Stimulated activated CD8-positive, alpha-beta memory T cell treated with anti-CD3 and anti-CD28 coated beads, Interleukin-12 subunit alpha, Interleukin-12 subunit beta, amount 100 ng/mL, for 24 hours (primary cell): ENCODE results near the gene FCN2.

Source experiments
- DNase-seq: peaks from one replicate; pipeline ENCODE4 v3.0.0-alpha.2; 2020; ENCODE audit errors: extremely low read depth

The FCN2 gene

GRCh38 chr9:134930398-134930797 is 49.8 kb downstream of the FCN2 start:
- no peak for DNase-seq

- no peak for DNase-seq
Measured at GRCh38 chr9:134932171-134932570, 51.6 kb downstream of the FCN2 start.

GRCh38 chr9:134932606-134933005 is 52.0 kb downstream of the FCN2 start:
- no peak for DNase-seq

- no peak for DNase-seq
Measured at GRCh38 chr9:134933076-134933659, 52.6 kb downstream of the FCN2 start.

GRCh38 chr9:134935056-134935640 is 54.5 kb downstream of the FCN2 start:
- DNase-seq, result no peak

DNA sequence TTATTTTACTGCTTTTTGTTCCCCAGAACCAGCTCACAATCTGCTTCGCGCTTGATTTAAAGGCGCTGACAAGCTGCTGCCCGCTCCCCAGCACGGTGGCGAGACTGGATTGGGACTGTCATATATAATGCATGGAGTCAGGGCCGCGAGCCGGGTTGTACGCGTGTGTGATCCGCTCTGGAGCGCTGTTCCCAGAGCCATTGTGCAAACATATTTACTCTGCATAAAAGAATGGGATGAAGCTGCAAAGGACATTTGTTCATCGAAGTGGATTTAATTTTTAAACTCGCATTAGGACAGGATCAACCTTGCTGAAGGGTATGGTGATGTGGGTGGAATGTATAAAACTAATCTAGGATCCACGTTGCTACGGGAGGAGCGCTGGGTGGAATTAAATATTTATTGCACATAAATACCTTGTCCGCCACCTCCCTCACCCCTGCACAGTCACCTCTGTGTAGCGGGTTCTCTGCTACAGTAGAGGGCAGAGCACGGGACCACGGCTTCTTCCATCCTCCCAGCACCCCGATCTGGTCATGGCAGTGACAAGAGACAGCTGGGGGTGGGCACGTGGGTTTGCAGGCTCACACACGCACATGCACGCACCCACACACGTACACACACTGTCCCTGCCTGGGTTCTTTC is 55.2 kb downstream of the FCN2 start:
- DNase-seq, result no peak

DNA sequence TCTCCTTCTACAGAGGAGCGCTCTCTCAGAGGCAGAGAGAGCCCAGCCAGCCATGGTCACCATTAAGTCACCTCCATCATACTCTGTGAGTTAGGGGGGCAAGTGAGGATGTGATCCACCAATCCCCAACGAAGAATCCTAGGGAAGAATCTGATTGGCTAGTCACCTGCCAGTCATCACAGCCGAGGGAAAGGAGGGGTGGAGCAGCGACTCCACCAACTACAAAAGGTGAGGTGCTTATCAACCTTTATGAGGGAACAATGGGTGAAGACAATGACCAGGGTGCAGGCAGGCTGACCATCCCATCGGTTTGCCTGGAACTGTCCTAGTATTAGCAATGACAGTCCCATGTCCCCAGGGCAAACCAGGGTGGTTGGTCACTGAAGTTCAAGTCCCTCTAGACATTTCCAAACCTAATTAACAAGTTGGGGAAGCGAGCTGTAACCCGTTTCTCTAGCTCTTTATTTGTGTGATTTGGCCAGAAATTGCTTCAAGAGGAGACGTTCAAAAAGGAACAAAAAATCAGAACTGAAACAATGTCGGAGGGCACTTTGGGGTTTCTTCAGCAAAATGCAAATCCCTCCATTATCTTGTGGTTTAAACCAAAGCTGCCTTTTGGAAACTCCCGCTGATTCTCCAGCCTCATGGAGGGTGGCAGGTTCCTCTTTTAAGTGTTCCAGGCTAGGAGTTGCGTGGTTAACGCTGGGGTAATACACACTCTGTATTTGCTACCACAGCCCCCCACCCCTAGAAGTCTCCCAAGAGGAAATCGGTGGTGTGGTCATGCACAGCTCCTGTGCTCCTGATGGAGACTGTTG is 55.9 kb downstream of the FCN2 start:
- no peak for DNase-seq
